ENCODE data around the gene OTUD6A. TPM values are rescaled to one million over a fixed set of nuclear protein-coding genes. Genes with fewer than 3 reads are reported as not detected.
A peak's percentile ranks its signal among the peaks of the same experiment; 100 is the strongest.

OTUD6A gene
- total RNA-seq, 1 donor from 2014 or later = not detected

GRCh38 chrX:70042399-70043371 lies 19.6 kb upstream of the OTUD6A start:
- Histone ChIP-seq H3K36me3 (no peaks in the 10 kb centered on the region), H3K27me3 (no peaks in the 10 kb centered on the region), H3K4me1 (no peaks in the 10 kb centered on the region), H3K4me3 (no peak overlapping the region), H3K27ac (no peak overlapping the region), H3K9me3 (no peaks in the 10 kb centered on the region)
- intact Hi-C loops (cut with DNase I) = no loop called here
- TF ChIP-seq CTCF (IDR thresholded peaks at IDR 0.05) = no peak
- ATAC-seq (peak; percentile 56), DNase-seq (no peak)

GRCh38 chrX:70043685-70044084 lies 18.6 kb upstream of the OTUD6A start:
- no peaks in the 10 kb centered on the region for H3K9me3 ChIP-seq
- no peak overlapping the region for H3K4me3 ChIP-seq
- no peak for TF ChIP-seq CTCF (IDR thresholded peaks at IDR 0.05)
- no peaks in the 10 kb centered on the region for H3K36me3 ChIP-seq
- intact Hi-C loops (cut with DNase I) = no loop called here
- no peaks in the 10 kb centered on the region for H3K27me3 ChIP-seq
- ATAC-seq (no peak), DNase-seq (no peak)
- no peak overlapping the region for H3K27ac ChIP-seq
- H3K4me1 ChIP-seq = no peaks in the 10 kb centered on the region

- Histone ChIP-seq H3K27ac (no peak overlapping the region), H3K9me3 (no peaks in the 10 kb centered on the region), H3K27me3 (no peaks in the 10 kb centered on the region), H3K4me1 (no peaks in the 10 kb centered on the region), H3K36me3 (no peaks in the 10 kb centered on the region), H3K4me3 (no peak overlapping the region)
- intact Hi-C loops (cut with DNase I) = no loop called here
- ATAC-seq = no peak
- TF ChIP-seq CTCF (IDR thresholded peaks at IDR 0.05) = no peak
- DNase-seq = no peak
Observed at GRCh38 chrX:70044541-70045245, 17.6 kb upstream of the OTUD6A start.

- Histone ChIP-seq H3K27me3 (no peaks in the 10 kb centered on the region), H3K4me1 (no peaks in the 10 kb centered on the region), H3K36me3 (no peaks in the 10 kb centered on the region), H3K4me3 (no peak overlapping the region), H3K9me3 (no peaks in the 10 kb centered on the region), H3K27ac (no peak overlapping the region)
- TF ChIP-seq CTCF (IDR thresholded peaks at IDR 0.05) = no peak
- intact Hi-C loops (cut with DNase I) = no loop called here
- no peak for DNase-seq
- no peak for ATAC-seq
Observed at GRCh38 chrX:70046978-70047377, 15.3 kb upstream of the OTUD6A start.

- Histone ChIP-seq H3K36me3 (no peaks in the 10 kb centered on the region), H3K27me3 (no peaks in the 10 kb centered on the region), H3K4me1 (no peaks in the 10 kb centered on the region), H3K27ac (no peak overlapping the region), H3K4me3 (no peak overlapping the region), H3K9me3 (no peaks in the 10 kb centered on the region)
- intact Hi-C loops (cut with DNase I) = no loop called here
- no peak for TF ChIP-seq CTCF (IDR thresholded peaks at IDR 0.05)
- ATAC-seq = no peak
- no peak for DNase-seq
Observed at GRCh38 chrX:70049406-70049805, 12.9 kb upstream of the OTUD6A start.
